HG02763 (cell line): ENCODE data around the gene FAM114A1.
"Not testable (repeated sequence)": the region's sequence is repeated elsewhere in the genome, so short reads cannot be mapped to it uniquely, and the experiment has no call there.

ENCODE experiments used
- ATAC-seq: cut with Tn5 transposase; IDR thresholded peaks from one replicate; pipeline ENCODE4 v1.9.1; 2021; ENCODE audit warnings: mild to moderate bottlenecking, moderate library complexity; ENCODE audit not compliant: unreplicated experiment

The FAM114A1 gene

DNA sequence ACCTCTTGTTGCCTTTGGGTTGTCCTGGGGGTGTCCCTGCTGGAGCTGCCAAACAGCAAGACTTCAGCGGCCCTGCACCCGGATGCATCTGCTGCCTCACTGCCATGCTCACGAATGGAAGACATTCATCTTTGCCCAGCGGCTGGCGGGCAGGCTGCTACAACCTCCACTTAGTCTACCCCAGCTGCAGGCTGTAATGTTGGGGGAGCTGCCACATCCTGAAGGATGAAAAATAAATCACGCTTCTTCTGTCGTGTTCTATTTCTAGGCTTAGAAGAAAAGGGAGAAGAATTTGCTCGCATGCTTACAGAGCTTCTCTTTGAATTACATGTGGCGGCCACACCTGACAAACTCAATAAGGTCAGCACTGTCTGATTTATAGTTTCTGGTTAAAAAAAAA lies 61.4 kb downstream of the FAM114A1 start:
- ATAC-seq: no peak

- no peak for ATAC-seq
These were observed 62.6 kb downstream of the FAM114A1 start for GRCh38 chr4:38930204-38930603.

DNA sequence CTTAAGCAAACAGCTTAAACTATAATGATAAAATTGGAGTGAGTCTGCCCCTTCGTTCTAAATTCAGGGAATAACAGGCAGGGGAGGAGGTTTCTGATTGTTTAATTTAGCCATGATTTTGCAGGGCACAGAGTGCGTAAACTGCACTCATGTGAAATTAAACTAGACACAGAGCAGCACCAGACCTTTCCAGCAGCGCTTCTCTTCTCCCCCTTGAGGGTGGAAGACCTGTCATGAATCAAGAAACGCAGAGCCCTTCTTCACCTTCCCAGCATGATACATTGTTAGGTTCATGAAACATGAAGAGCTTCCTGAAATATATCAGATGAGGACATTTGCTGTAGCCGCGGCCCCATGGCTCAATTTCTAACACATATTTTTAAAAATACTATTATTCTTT lies 63.1 kb downstream of the FAM114A1 start:
- ATAC-seq: no peak

DNA sequence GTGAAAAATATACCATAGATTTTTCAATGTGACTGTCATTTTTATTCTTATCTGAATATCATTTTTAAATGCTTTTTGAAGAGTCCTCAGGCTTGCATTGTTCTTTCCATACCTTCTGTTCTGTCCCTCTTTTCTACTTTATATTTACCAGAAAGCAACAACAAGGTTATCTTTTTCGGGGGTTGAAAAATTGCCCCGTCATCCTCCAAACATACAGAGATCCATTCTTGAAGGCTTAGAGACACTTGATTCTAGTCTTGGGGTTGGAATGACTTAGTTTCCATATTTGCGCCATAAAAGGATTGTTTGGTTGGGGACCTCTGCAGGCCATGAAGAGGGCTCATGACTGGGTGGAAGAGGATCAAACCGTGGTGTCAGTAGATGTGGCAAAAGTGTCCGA lies 63.5 kb downstream of the FAM114A1 start:
- ATAC-seq: no peak

- ATAC-seq: no peak
These were observed 67.9 kb downstream of the FAM114A1 start for GRCh38 chr4:38935391-38936073.

DNA sequence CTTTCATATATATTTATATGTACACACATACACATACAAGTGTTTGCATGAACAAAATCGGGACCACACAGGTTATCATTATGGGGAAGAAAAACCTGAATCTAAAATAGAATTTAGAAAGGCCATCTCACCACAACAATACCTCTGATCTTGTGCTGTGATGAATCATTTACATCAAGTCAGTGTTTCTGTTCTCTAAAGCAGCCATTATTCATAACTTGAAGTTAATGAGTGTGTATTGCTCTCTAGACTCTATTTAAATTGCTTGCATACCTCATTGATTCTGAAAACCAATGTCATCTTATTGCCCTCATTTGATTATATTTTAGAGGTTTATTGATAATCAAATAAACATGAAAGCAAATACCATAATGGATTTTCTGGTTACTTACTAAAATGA lies 71.6 kb downstream of the FAM114A1 start:
- peak; percentile 73 for ATAC-seq

- no peak for ATAC-seq
These were observed 72.9 kb downstream of the FAM114A1 start for GRCh38 chr4:38940476-38940875.

- ATAC-seq: not testable (repeated sequence)
These were observed 74.3 kb downstream of the FAM114A1 start for GRCh38 chr4:38941906-38942305.

GRCh38 chr4:38943343-38943742 lies 75.7 kb downstream of the FAM114A1 start:
- no peak for ATAC-seq

DNA sequence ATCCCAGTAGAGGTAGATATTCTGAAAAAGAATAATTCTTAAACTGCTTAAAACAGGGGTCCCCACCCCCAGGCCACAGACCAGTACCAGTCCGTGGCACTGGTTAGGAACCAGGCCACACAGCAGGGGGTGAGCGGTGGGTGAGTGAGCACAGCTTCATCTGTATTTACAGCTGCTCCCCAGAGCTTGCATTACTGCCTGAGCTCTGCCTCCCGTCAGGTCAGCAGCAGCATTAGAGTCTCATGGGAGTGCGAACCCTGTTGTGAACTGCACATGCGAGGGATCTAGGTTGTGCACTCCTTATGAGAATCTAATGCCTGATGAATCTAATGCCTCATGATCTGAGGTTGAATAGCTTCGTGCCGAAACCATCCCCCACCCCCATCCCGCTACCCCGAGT lies 76.8 kb downstream of the FAM114A1 start:
- no peak for ATAC-seq

GRCh38 chr4:38946919-38947318 lies 79.3 kb downstream of the FAM114A1 start:
- no peak for ATAC-seq

GRCh38 chr4:38948551-38948950 lies 80.9 kb downstream of the FAM114A1 start:
- no peak for ATAC-seq

GRCh38 chr4:38949411-38950051 lies 81.9 kb downstream of the FAM114A1 start:
- ATAC-seq: no peak

DNA sequence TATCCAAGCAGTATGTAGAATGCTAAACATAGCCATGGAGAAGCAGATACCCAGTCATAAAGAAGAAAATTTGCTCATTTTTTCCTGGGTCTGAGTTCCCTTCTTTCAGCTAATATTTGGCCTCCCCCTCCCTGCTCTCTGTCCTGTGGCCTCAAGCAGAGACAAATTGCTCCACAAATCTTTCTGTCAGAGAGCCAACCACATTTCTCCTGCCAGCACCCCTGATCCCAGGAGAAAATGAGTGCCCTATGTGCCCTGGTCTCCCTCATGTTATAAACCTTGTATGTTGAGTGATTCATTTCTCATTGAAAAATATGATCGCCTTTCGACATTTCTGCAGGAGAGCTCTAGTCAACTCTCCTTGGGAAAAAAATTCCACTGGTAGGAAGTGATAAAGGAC lies 82.6 kb downstream of the FAM114A1 start:
- no peak for ATAC-seq

DNA sequence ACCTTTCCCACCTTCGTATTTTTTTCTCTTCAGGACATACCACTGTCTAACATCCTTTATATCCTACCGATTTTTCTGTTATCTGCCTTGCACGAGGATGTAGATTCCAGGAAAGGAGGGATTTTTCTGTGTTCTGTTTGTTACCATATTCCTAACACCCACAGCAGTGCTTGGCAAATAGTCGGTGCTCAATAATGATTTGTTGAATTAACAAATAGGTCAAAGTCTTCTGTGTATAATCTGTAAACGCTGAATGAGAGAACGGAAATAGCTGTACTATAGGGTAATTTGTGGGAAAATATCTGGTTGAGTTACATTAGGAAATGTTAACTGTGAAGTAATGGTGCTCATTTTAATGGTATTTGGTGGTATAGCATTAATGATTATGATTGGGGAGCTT lies 83.1 kb downstream of the FAM114A1 start:
- ATAC-seq: no peak

- no peak for ATAC-seq
These were observed 84.0 kb downstream of the FAM114A1 start for GRCh38 chr4:38951598-38951997.

DNA sequence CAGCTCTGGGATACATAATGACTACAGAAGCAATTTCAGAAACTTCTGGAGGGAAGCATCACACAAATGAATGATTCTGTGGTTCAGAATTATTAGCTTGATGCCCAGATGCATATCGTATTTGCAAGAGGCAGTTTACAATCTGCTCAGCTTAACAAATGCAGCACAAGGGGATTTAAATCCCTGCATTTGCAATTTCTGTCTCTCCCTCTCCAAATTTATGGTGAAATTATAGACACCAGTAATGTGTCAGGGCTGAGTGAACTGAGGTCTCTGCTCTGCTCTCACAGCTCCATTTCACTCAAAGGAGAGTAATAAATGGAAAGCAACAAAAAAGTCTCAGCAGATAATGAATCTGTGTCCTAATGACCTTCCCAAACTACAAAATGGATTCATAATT lies 84.4 kb downstream of the FAM114A1 start:
- no peak for ATAC-seq

- ATAC-seq: no peak
These were observed 87.1 kb downstream of the FAM114A1 start for GRCh38 chr4:38954727-38955126.

DNA sequence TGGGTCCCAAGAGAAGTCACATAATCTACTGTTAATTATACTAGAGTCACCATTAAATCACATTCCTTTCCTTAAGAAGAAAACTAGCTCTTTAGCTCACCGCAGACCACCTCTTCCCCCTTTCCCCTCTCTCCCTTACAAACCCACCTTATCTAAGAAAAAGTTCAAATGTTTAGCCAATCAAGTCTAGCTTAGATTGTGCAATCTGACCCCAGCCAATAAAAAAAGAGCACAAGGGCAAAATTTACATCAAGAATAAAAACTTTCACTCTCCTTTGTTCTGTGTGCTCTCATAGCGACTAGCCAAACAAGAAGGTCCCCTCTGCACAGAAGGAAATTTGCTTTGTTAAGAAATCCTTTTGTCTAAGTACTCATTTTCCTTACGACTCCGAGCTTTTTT lies 88.4 kb downstream of the FAM114A1 start:
- ATAC-seq: no peak

- no peak for ATAC-seq
These were observed 89.7 kb downstream of the FAM114A1 start for GRCh38 chr4:38957261-38957815.

- ATAC-seq: no peak
These were observed 90.3 kb downstream of the FAM114A1 start for GRCh38 chr4:38957893-38958292.

DNA sequence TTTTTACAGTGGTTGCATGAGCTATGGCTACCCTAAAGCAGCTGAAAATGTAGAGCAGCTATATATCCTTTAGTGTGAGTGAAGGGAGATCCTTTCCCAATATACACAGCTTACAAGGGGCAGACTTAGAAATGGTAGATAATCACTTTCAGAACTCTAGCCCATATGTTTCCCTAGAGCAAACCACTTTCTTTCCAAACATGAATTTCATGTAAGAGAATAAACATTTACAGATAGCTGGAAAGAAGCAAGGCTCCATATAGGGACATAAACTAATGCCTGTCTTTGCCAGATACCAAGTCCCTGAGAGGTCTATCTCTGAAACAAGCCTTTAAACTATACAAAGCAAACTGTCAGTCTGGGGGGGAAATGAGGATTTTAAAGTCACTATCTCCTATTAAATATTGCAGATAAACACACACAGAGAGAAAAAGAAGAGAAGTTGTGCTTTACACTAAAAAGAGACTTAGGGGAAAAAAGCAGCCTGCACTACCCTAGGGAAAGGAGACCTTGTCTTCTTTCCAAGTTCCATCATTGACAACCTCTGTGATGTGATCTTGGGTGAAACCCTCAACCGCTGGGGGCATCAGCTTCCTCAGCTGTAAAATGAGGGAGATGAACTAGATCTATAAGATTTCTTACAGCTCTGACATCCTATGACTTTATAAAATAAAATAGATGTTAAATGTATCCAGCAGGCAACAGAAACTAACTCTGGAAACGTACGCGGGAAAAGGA lies 91.0 kb downstream of the FAM114A1 start:
- ATAC-seq: no peak
